GM18511 (cell line): ENCODE results near the gene OXSR1.
"Not testable (repeated sequence)": the region's sequence is repeated elsewhere in the genome, so short reads cannot be mapped to it uniquely, and the experiment has no call there.

Experiments used
- ATAC-seq: cut with Tn5 transposase; IDR thresholded peaks from one replicate; pipeline ENCODE4 v1.9.1; 2021; ENCODE audit warnings: mild to moderate bottlenecking, moderate library complexity; ENCODE audit not compliant: unreplicated experiment

The OXSR1 gene

GRCh38 chr3:38163841-38164642 is 1.3 kb upstream of the OXSR1 start:
- no peak for ATAC-seq

- ATAC-seq: peak; percentile 23
Observed at GRCh38 chr3:38164643-38164951, 740 bp upstream of the OXSR1 start.

DNA sequence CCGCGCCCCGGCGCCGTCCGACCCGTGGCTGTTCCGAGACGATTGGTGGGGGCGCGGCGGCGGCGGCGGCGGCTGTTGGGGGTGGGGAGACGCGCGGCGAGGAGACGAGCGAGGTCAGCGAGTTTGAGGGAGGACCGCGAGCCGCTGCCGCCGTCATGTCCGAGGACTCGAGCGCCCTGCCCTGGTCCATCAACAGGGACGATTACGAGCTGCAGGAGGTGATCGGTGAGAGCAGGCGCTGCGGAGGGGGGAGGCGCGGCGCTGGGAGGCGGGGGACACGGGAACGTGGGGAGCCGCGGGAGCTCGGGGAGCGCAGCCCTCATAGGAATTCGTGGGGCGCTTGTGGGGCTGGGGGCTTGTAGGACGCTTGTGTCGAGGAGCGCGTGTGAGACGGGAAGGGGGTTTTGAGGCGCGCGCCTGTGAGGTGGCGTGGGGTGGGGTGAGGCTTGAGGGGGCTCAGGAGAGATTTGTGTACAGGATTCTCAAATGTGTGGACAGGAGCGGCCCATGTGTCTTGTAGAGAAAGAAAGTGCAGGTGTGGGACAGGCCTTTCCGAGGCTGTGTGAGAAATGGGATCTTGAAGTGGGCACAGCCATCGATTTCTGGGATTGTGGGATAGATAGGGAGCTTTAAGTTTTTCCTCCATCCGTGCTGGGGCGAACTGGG is 518 bp downstream of the OXSR1 start:
- ATAC-seq: peak; percentile 1

DNA sequence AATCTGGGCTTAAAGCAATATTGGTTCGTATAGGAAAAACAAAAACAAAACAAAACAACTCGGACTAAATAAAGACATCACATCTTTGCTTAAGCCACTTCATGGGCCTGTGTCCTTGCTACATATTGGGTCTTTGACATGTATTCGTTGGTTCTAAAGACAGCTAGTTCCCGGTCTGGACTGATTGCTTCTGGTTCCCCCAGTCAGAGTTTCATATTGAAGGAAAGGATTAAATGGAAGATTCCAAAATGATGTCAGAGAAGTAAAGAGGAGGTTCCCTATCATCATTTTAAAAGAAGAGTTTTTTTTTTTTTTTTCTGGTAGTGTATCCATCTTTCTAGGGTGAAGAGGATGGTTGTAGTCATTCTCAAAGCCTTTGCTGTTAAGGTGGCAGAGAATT is 2.3 kb downstream of the OXSR1 start:
- ATAC-seq: no peak

- ATAC-seq: no peak
Observed at GRCh38 chr3:38168151-38169026, 3.1 kb downstream of the OXSR1 start.

DNA sequence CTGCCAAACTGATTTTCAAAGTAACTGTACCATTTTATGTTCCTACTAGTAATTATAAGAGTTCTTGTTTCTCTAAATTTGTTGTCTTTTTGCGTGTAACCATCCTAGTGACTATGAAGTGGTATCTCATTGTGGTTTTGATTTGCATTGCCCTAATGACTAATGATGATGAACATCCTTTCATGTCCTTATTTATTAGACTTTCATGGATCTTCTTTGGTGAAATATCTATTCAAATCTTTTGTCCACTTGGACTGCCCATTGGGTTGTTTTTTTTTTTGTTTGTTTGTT is 3.6 kb downstream of the OXSR1 start:
- no peak for ATAC-seq

DNA sequence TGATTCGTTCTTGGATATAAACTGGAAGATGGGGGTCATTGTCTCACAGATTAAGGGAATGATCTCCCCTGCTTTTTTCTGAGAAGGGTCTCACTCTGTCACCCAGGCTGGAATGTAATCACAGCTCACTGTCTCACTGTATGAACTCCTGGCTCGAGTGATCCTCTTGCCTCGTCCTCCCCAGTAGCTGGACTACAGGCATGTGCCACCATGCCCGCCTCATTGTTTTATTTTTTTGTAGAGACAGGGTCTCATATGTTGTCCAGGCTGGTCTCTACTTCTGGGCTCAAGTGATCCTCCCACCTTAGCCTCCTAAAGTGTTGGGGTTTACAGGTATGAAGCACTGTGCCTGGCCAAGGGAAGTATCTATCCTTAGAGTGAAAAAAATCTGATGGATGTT is 5.4 kb downstream of the OXSR1 start:
- ATAC-seq: no peak

GRCh38 chr3:38171622-38172021 is 6.3 kb downstream of the OXSR1 start:
- no peak for ATAC-seq

DNA sequence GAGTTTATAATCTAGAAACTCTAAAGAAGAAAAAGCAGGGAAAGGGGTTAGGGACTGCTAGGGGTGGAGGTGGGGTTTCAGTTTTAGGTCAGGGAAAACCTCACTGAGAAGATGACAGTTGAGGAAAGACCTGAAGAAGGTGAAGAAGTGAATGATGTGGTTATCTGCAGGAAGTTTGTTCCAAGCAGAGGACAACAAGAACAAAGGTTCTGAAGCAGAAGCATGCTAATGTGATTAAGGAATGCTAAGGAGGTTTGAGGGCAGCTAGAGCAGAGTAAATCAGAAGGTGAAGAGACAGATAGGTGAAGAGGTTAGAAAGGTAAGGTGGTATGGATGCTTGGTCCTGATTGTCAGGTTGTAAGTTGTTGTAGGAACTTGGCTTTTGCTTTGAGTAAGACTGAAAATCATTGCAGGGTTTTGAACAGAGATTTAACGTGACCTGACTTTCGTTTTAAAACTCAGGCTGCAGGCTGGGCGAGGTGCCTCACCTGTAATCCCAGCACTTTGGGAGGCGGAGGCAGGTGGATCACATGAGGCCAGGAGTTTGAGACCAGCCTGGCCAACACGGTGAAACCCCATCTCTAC is 8.6 kb downstream of the OXSR1 start:
- peak; percentile 52 for ATAC-seq

- no peak for ATAC-seq
Observed at GRCh38 chr3:38177181-38177580, 11.8 kb downstream of the OXSR1 start.

- ATAC-seq: no peak
Observed at GRCh38 chr3:38186781-38187180, 21.4 kb downstream of the OXSR1 start.

GRCh38 chr3:38190481-38190881 is 25.1 kb downstream of the OXSR1 start:
- ATAC-seq: no peak

DNA sequence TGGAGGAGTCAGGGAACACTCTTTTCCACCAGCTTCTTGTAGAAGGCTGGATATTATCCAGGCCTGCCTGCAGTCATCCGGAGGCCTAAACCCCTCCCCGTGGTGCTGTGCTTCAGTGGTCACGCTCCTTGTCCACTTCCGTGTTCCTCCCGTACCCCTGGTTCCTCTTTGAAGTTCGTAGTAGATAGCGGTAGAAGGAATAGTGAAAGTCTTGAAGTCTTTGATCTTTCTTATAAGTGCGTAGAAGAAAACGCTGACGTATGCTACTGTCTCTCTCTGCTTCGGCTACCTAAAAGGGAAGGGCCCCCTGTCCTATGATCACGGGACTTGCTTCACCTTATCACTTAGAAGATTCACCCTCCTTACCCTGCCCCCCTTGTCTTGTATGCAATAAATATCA is 37.6 kb downstream of the OXSR1 start:
- not testable (repeated sequence) for ATAC-seq

- ATAC-seq: no peak
Observed at GRCh38 chr3:38203690-38204089, 38.4 kb downstream of the OXSR1 start.

DNA sequence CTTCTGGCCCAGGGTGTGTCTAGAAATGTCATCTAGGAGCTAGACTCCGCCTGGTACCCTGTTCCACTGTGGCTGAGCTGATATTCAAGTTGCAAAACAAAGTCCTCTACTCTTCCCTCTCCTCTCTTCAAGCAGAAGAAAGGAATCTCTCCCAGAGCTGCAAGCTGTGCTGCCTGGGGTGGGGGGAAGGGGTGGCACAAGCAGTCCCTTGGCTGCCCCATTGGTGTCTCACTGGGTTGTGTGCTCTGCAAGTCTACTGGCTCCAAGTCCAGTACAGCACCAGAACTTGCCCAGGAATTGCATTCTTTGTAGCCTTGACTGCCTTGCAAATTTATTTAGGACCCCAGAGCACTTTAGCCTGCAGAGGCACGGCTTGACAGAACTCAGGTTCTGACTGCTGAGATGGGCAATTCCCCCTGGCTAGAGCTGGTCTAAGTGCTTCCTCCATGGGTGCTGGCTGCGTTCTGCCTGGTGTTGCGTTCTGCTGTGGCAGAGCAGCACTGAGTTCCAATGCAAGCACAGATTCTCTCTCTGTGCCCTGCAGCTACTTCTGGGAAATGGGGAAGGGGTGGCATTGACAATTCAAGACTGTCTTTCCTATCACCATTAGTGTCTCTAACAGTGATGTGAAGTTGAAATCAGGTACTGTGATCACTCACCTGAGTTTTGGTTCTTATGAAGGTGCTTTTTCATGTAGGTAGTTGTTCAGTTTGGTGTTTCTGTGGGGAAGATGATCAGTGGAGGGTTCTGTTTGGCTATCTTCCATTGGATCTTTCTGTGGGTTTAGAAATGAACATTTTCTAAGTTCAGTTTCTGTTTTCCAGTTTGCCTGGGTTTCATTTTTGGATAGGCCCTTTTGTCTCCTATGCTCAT is 39.5 kb downstream of the OXSR1 start:
- ATAC-seq: no peak

GRCh38 chr3:38205472-38205805 is 40.1 kb downstream of the OXSR1 start:
- ATAC-seq: no peak

DNA sequence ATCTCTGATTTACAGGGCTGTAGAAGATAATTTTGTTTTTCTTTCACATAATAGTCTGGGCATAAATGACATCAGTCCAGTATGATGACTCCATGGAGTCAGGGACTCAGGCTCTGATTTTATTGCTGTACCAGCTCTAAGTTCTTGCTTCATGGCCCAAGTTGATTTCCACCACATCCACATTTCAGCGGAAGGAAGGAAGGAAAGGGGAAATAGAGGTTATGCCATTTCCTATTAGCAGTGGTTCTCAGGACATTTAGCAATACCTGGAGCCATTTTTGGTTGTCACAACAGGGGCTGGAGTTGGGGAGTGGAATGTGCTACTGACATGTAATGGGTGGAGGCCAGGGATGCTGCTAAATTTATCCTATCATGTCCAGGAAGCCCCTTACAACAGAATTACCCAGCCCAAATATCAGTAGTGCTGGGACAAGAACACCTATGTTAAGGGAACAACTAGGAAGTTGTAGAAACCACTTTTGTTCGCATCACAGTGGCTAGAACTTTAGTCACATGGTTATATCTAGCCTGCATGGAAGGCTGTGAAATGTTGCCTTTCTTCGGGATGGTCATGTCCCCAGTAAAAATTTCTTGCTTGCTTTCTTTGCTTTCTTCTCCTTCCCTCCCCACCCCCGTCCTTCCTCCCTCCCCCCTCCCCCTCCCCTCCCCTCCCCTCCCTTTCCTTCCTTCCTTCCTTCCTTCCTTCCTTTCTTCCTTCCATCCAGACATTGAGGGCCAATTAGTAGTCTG is 42.1 kb downstream of the OXSR1 start:
- no peak for ATAC-seq

DNA sequence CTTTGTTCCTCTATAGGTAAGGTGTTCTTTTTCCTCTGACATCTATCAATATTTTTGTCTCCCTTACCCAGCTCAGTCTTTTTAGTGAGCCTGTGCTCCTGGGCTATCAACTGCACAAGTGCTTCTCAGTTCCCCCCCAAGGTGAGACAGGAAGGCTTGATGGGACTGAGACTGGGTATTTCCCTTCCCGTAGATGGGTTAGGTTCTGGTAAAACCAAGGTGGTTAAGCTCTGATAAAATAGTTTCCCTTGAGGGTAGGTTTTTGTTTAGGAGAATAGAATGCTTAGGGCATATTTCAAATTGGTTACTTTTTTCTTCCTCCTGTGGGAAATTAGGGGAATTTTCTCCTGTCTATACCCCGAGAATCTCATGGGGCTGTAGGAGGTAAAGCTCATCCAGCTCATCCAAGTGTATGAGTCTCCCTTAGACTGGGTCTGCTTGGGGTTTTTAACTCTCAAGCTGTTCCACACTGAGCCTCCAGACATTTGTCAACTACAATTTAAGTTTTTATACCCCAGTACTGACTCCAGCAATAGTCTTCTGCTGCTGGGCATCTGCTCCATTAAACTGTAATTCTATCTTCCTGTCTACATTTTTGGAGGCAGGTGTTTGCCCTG is 44.9 kb downstream of the OXSR1 start:
- ATAC-seq: peak; percentile 84

- ATAC-seq: no peak
Observed at GRCh38 chr3:38212141-38212540, 46.8 kb downstream of the OXSR1 start.

GRCh38 chr3:38214560-38214959 is 49.2 kb downstream of the OXSR1 start:
- no peak for ATAC-seq
